ENCODE data around the gene REM2.

The REM2 gene

GRCh38 chr14:22864979-22865378, 18.0 kb upstream of the REM2 start:
- TF ChIP-seq, protein P1, sequence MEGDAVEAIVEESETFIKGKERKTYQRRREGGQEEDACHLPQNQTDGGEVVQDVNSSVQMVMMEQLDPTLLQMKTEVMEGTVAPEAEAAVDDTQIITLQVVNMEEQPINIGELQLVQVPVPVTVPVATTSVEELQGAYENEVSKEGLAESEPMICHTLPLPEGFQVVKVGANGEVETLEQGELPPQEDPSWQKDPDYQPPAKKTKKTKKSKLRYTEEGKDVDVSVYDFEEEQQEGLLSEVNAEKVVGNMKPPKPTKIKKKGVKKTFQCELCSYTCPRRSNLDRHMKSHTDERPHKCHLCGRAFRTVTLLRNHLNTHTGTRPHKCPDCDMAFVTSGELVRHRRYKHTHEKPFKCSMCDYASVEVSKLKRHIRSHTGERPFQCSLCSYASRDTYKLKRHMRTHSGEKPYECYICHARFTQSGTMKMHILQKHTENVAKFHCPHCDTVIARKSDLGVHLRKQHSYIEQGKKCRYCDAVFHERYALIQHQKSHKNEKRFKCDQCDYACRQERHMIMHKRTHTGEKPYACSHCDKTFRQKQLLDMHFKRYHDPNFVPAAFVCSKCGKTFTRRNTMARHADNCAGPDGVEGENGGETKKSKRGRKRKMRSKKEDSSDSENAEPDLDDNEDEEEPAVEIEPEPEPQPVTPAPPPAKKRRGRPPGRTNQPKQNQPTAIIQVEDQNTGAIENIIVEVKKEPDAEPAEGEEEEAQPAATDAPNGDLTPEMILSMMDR (IDR thresholded peaks at IDR 0.05; ENCODE audit: low read depth, low read length), result no peak
- no peak for TF ChIP-seq EZH2phosphoT487 (IDR thresholded peaks at IDR 0.05; ENCODE audit: low read depth)
- no peaks in the 10 kb centered on the region for H3K79me2 ChIP-seq (ENCODE audit: low read length)

DNA sequence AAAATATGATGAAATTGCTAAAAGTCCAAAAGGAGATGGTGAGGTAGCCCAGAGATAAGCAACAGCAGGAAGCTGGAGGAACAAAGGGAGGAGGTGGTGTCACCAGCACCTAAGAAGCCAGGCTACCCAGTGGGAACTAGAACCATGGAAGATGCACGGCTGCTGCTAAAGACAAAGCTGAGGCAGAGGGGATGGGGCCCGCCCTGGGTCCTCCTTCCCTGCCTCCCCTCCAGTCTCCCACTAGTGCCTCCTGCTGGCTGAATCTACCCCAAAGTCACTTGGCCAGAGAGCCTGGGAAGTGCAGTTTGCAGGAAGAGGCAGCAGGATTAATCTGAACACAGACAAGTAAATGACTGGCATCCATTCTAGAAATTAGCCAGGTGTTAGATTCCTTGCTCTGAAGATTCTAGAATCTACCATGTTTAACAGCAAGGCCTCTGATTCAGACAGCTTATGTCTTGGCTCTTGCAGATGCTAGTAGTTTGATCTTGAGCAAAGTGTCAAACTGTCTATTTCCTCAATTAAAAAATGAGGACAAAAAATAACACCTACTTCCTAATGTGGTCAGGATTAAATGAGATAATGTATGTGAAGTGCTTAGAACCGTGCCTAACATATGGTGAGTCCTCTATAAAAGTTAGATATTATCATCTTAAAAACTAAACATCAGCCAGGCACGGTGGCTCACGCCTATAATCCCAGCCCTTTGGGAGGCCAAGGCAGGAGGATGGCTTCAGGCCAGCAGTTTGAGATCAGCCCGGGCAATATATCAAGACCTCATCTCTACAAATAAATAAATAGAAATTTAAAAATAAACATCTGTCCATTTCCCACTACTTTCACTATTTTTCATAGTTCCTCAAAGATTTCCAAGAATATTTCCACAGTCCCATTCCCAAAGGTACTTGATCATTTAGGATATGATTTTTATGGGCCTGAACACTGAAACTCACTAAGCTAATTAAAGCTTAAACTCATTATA, 17.3 kb upstream of the REM2 start:
- no peaks in the 10 kb centered on the region for H4K20me1 ChIP-seq (ENCODE audit: insufficient read depth, low read length)
- no peaks in the 10 kb centered on the region for H3K9me3 ChIP-seq (ENCODE audit: insufficient read depth, low read length)
- no peaks in the 10 kb centered on the region for H3K79me2 ChIP-seq (ENCODE audit: low read length)
- H2AFZ ChIP-seq (ENCODE audit: low read depth, low read length), result no peak overlapping the region; the same call in 1 of the 2 replicates
- no peak for TF ChIP-seq EZH2phosphoT487 (IDR thresholded peaks at IDR 0.05; ENCODE audit: low read depth)
- TF ChIP-seq, protein P1 (IDR thresholded peaks at IDR 0.05; ENCODE audit: low read depth, low read length), result peak; percentile 45
- H3K4me3 ChIP-seq (ENCODE audit: low read length), result no peak overlapping the region
- no peak overlapping the region for H3K9ac ChIP-seq (ENCODE audit: low read length)
- no peak overlapping the region for H3K4me2 ChIP-seq (ENCODE audit: low read length)
- H3K27me3 ChIP-seq (ENCODE audit: low read depth, low read length), result no peaks in the 10 kb centered on the region
- H3K4me1 ChIP-seq (ENCODE audit: low read length), result peaks cover 7% of the 10 kb centered on the region
- H3K27ac ChIP-seq (ENCODE audit: low read length), result no peak overlapping the region
- H3K36me3 ChIP-seq (replicated peaks; ENCODE audit: low read depth, low read length), result no peaks in the 10 kb centered on the region

More at GRCh38 chr14:22864979-22865378, 18.0 kb upstream of the REM2 start:
- no peak overlapping the region for H3K9ac ChIP-seq (ENCODE audit: low read length)
- H3K27me3 ChIP-seq (ENCODE audit: low read depth, low read length), result no peaks in the 10 kb centered on the region
- no peak overlapping the region for H3K4me2 ChIP-seq (ENCODE audit: low read length)
- no peaks in the 10 kb centered on the region for H3K9me3 ChIP-seq (ENCODE audit: insufficient read depth, low read length)
- H3K27ac ChIP-seq (ENCODE audit: low read length), result no peak overlapping the region
- H3K4me1 ChIP-seq (ENCODE audit: low read length), result no peaks in the 10 kb centered on the region
- no peak overlapping the region for H3K4me3 ChIP-seq (ENCODE audit: low read length)
- H2AFZ ChIP-seq (ENCODE audit: low read depth, low read length), result no peak overlapping the region
- H3K36me3 ChIP-seq (replicated peaks; ENCODE audit: low read depth, low read length), result no peaks in the 10 kb centered on the region
- no peaks in the 10 kb centered on the region for H4K20me1 ChIP-seq (ENCODE audit: insufficient read depth, low read length)

DNA sequence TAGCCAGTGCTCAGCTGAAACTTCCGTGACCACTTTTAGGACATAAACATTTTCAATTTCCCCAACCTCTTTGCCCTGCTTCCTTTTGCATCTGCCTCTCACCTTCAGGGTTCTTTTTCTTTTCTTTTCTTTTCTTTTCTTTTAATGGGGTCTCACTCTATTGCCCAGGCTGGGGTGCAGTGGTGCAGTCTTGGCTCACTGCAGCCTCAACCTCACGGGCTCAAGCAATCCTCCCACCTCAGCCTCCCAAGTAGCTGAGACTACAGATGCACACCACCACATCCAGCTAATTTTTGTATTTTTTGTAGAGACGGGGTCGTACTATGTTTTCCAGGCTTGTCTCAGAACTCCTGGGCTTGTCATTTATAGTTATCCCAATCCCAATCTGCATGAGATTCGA, 16.1 kb upstream of the REM2 start:
- TF ChIP-seq, protein P1 (IDR thresholded peaks at IDR 0.05; ENCODE audit: low read depth, low read length), result no peak
- TF ChIP-seq EZH2phosphoT487 (IDR thresholded peaks at IDR 0.05; ENCODE audit: low read depth), result no peak
- H3K4me3 ChIP-seq (ENCODE audit: low read length), result no peak overlapping the region
- H2AFZ ChIP-seq (ENCODE audit: low read depth, low read length), result no peak overlapping the region
- no peaks in the 10 kb centered on the region for H3K27me3 ChIP-seq (ENCODE audit: low read depth, low read length)
- H3K9me3 ChIP-seq (ENCODE audit: insufficient read depth, low read length), result no peaks in the 10 kb centered on the region
- no peaks in the 10 kb centered on the region for H3K36me3 ChIP-seq (replicated peaks; ENCODE audit: low read depth, low read length)
- peaks cover 9% of the 10 kb centered on the region for H3K4me1 ChIP-seq (ENCODE audit: low read length)
- H4K20me1 ChIP-seq (ENCODE audit: insufficient read depth, low read length), result no peaks in the 10 kb centered on the region
- H3K4me2 ChIP-seq (ENCODE audit: low read length), result no peak overlapping the region
- H3K9ac ChIP-seq (ENCODE audit: low read length), result no peak overlapping the region
- H3K79me2 ChIP-seq (ENCODE audit: low read length), result no peaks in the 10 kb centered on the region; the same call in 1 of the 2 replicates
- H3K27ac ChIP-seq (ENCODE audit: low read length), result no peak overlapping the region

DNA sequence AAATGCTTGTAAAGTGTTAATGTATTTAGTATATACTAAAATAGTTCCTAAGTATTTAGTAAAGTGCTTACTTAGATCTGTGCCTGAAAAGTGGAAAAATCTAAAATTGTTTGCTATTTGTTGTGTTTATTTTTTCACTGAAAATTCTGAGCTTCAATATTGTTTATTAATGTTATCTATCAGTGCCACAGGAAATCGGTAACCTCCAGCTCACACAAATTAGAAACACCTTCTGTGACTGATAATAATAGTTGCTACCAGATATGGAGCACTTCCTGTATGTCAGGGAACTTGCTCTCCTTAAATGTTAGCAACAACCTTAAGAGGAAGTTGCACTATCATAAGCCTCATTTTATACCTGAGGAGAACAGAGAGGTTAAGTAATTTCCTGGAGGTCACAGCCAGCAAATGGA, 12.2 kb upstream of the REM2 start:
- Histone ChIP-seq H3K9ac (ENCODE audit: low read length) (peak overlapping the region; percentile 91), H4K20me1 (ENCODE audit: insufficient read depth, low read length) (peaks cover 4% of the 10 kb centered on the region; the same call in 1 of the 2 replicates), H3K4me2 (ENCODE audit: low read length) (peak overlapping the region; percentile 90), H3K27ac (ENCODE audit: low read length) (peak overlapping the region; percentile 93), H3K79me2 (ENCODE audit: low read length) (peaks cover 13% of the 10 kb centered on the region; the same call in 1 of the 2 replicates), H2AFZ (ENCODE audit: low read depth, low read length) (peak overlapping the region; percentile 35; the same call in 1 of the 2 replicates), H3K4me3 (ENCODE audit: low read length) (peak overlapping the region; percentile 79), H3K27me3 (ENCODE audit: low read depth, low read length) (no peaks in the 10 kb centered on the region), H3K4me1 (ENCODE audit: low read length) (peaks cover 15% of the 10 kb centered on the region), H3K36me3 (replicated peaks; ENCODE audit: low read depth, low read length) (peaks cover 18% of the 10 kb centered on the region), H3K9me3 (ENCODE audit: insufficient read depth, low read length) (no peaks in the 10 kb centered on the region)
- TF ChIP-seq, protein P1 (IDR thresholded peaks at IDR 0.05; ENCODE audit: low read depth, low read length), result no peak
- TF ChIP-seq EZH2phosphoT487 (IDR thresholded peaks at IDR 0.05; ENCODE audit: low read depth), result no peak
